ENCODE measurements around the gene TEX22. TPM values are rescaled to one million over a fixed set of nuclear protein-coding genes. Genes with fewer than 3 reads are reported as not detected.

The TEX22 gene, protein sequence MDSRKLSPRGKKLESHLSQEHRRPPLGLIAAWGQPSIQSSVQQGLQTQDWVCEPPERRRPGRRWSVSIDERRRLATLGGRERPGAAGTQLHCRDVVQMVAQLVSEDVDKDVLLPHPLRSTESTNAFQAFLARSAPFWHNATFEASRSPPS
- total RNA-seq, result 1 to 10 TPM; 1.2 to 2.2 TPM

DNA sequence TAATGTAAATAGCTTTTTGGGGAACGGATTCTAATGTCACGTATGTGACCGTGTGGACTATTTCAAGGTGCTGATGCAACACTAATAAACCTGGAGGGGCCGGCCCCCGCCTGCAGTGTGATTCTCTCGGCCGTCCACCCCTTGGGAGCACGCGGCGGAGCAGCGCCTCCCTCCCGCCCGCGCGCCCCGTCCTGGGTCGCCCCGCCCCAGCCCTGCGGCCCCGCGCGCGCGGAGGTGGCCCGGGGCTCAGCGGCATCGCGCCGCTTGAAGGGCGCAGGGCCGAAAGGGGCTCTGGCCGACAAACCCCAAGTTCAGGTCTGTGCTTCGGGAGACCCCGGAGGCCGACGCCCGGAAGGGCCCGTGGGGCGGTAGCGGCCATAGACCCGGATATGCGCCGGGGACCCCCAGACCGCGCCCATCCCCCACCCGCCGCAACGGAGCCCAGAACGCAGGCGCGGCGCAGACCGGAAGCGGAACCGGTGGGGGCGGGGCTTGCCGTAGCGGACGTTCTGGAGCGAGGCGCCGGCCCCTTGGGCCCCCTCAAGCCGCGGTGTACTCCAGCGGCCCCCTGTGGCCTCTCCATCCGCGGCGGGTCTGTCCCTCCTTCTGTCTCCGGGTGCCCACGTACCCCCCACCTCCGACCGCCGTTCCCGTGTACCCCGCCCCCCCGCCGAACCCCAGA, at the start of gene TEX22:
TEX22 (plus strand) TSS at position 495 of the 682 bp plus-strand sequence. CDS start 803 bp downstream, outside the sequence.
- peaks cover 13% of the 10 kb centered on the region for H3K9me3 Mint-ChIP-seq

DNA sequence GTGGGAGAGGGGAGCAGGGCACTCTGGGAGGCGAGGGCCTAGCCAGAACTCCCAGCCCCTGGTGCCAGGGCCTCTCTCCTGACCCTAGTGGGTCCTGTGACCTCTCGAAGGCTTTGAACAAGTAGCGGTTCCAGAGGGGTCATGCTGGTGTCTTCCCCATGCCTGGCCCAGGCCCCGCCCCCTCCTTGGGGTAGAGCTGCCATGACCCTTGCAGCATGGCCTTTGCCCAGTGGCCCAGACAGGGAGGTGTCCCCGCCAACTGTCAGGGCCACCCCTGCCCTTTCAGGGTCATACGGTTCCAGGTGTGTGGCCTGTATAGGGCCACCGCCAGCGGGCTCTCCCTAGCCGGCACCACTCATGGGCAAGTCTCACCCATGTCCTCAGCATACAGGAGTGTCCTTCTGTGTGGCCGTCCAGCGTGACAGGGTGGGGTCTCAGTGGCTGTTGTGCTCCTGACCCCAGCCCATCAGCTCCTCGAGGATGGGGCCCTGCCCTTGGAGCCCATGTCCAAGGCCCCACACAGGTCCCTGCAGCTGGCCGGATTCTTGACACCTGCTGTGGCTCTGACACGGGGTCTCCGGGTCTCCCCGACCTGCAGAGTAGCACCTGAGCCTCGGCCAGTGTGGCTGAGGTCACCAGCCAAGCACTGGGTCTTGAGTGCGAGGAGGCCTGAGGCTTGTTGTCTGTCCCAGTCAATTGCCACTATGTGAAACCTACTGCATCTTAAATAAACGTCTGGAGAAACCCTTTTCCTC, 49.2 kb upstream of the TEX22 start:
- DNase-seq (no peak), ATAC-seq (no peak)
- Mint-ChIP-seq H3K9me3 (peaks cover 4% of the 10 kb centered on the region), H3K36me3 (ENCODE audit: low read depth) (no peaks in the 10 kb centered on the region), H3K4me1 (ENCODE audit: low read depth) (peaks cover 2% of the 10 kb centered on the region), H3K4me3 (no peak overlapping the region), H3K27ac (no peak overlapping the region), H3K27me3 (no peaks in the 10 kb centered on the region)
- POLR2A ChIA-PET, result no interaction called here
- intact Hi-C loops (cut with micrococcal nuclease), result no loop called here
- CTCF ChIA-PET, result no interaction called here
- TF ChIP-seq, protein P1, sequence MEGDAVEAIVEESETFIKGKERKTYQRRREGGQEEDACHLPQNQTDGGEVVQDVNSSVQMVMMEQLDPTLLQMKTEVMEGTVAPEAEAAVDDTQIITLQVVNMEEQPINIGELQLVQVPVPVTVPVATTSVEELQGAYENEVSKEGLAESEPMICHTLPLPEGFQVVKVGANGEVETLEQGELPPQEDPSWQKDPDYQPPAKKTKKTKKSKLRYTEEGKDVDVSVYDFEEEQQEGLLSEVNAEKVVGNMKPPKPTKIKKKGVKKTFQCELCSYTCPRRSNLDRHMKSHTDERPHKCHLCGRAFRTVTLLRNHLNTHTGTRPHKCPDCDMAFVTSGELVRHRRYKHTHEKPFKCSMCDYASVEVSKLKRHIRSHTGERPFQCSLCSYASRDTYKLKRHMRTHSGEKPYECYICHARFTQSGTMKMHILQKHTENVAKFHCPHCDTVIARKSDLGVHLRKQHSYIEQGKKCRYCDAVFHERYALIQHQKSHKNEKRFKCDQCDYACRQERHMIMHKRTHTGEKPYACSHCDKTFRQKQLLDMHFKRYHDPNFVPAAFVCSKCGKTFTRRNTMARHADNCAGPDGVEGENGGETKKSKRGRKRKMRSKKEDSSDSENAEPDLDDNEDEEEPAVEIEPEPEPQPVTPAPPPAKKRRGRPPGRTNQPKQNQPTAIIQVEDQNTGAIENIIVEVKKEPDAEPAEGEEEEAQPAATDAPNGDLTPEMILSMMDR (IDR thresholded peaks at IDR 0.05), result no peak

More for the DNA sequence above, at the start of gene TEX22:
- POLR2A ChIA-PET, result interaction anchor here (0.7 to 3.0 kb wide), 6 partner anchors 8 to 646 kb away, joined by 3 to 14 read pairs (median 4); no protein-coding TSS in a partner anchor
- TF ChIP-seq, protein P1 (IDR thresholded peaks at IDR 0.05), result no peak
- peak within 1 kb of the TSS; percentile 92 for H3K27ac Mint-ChIP-seq
- CTCF ChIA-PET, result interaction anchor here (0.8 to 1.2 kb wide), 2 partner anchors 82 to 95 kb away, joined by 3 read pairs; no protein-coding TSS in a partner anchor
- ATAC-seq, result peak; percentile 94
- intact Hi-C loops (cut with micrococcal nuclease), result no loop called here
- peaks cover 31% of the 10 kb centered on the region for H3K36me3 Mint-ChIP-seq (ENCODE audit: low read depth)
- H3K4me3 Mint-ChIP-seq, result peak within 1 kb of the TSS; percentile 91
- no peaks in the 10 kb centered on the region for H3K27me3 Mint-ChIP-seq
- H3K4me1 Mint-ChIP-seq (ENCODE audit: low read depth), result peaks cover 23% of the 10 kb centered on the region
- DNase-seq, result peak; percentile 95

DNA sequence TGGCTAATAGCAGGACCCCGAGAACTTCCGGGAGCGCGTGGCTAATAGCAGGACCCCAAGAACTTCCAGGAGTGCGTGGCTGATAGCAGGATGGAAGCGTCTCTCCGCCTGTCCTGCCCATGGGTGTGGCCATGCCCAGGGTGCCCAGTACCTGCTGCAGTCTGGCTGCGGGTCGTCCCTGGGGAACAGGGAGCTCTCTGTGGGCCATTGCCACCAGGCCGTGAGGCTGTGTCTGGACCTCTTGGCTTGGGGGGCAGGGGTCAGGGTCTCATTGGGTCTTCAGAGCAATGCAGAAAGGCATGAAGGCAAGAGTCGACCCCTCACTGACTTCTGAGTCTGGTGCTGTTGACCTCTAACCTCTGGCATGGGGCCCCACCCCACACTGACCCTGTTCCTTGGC, 48.3 kb upstream of the TEX22 start:
- Mint-ChIP-seq H3K27ac (no peak overlapping the region), H3K4me1 (ENCODE audit: low read depth) (peaks cover 2% of the 10 kb centered on the region), H3K4me3 (no peak overlapping the region), H3K36me3 (ENCODE audit: low read depth) (no peaks in the 10 kb centered on the region), H3K27me3 (no peaks in the 10 kb centered on the region), H3K9me3 (peaks cover 4% of the 10 kb centered on the region)
- intact Hi-C loops (cut with micrococcal nuclease), result loop anchor here (5.0 kb wide), 2 partner anchors 148 to 258 kb away; no protein-coding TSS in a partner anchor
- ChIA-PET CTCF (no interaction called here), POLR2A (no interaction called here)
- DNase-seq (no peak), ATAC-seq (no peak)
- TF ChIP-seq, protein P1 (IDR thresholded peaks at IDR 0.05), result no peak

DNA sequence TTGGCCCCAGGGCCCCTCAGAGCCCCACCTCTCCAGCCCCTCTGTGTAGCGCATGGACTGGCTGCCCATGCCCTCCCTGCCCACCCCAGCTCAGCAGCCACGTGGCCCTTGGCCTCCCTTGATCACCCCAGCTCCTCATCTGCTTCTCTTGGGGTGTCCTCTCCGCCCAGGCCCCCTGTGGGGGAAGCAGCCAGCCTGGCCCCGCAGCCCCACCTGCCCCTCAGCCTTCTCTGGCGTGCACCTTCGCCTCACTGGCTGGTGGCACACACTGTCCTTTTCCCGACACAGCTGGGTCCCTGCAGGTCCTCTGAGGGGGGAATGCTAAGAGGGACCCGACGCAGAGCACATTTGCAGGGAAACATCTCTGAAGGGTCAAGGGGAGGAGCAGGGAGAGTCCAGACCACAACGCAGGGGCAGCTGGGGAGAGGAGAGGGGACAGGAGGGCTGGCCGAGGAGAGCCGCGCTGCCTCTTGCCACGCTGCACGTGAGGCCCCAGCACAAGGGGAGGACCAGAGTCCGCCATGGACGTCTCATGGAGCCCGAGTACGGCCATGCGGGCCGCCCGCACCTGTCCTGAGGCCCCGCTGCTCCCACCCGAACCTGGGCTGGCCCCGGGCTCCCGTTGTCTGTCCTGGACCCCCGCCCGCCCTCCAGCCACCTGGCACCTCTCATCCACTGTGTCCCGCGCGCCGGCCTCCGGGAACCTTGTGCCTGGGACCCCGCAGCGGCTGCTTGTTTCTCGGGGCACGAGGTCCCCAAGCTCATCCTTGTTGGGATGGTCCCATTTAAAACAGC, 47.7 kb upstream of the TEX22 start:
- H3K9me3 Mint-ChIP-seq, result peaks cover under 1% of the 10 kb centered on the region
- ATAC-seq (no peak), DNase-seq (no peak)
- TF ChIP-seq, protein P1 (IDR thresholded peaks at IDR 0.05), result no peak
- H3K27me3 Mint-ChIP-seq, result no peaks in the 10 kb centered on the region
- no peak overlapping the region for H3K27ac Mint-ChIP-seq
- peaks cover 2% of the 10 kb centered on the region for H3K4me1 Mint-ChIP-seq (ENCODE audit: low read depth)
- intact Hi-C loops (cut with micrococcal nuclease), result loop anchor here (5.0 kb wide), 2 partner anchors 148 to 258 kb away; no protein-coding TSS in a partner anchor
- H3K4me3 Mint-ChIP-seq, result no peak overlapping the region
- POLR2A ChIA-PET, result no interaction called here
- no peaks in the 10 kb centered on the region for H3K36me3 Mint-ChIP-seq (ENCODE audit: low read depth)
- CTCF ChIA-PET, result interaction anchor here (0.9 to 2.1 kb wide), 6 partner anchors 8 to 261 kb away, joined by 3 to 17 read pairs (median 6); no protein-coding TSS in a partner anchor
